Esophagus squamous epithelium (tissue), 4 donors: ENCODE data around the gene MAPKAP1.

Experiments used
- POLR2A ChIP-seq, 4 donors: fragments of 450-650 bp; IDR thresholded peaks; one replicate each; pipeline ENCODE4 v1.6.1; 2017; ENCODE audit warnings: antibody characterized with exemption in 4 of 4, mild to moderate bottlenecking in 4 of 4, moderate library complexity in 3 of 4
- TF ChIP-seq, protein P1 (sequence below), 6 experiments: fragments of 450-650 bp in 4 of 6; fragments of 200-600 bp in 2 of 6; sonication (generic) in 2 of 6; IDR thresholded peaks; one replicate each; pipeline ENCODE4 v1.5.1; 2016 to 2019; ENCODE audit warnings: antibody characterized with exemption in 6 of 6, mild to moderate bottlenecking in 4 of 6, moderate library complexity in 4 of 6

DNA sequence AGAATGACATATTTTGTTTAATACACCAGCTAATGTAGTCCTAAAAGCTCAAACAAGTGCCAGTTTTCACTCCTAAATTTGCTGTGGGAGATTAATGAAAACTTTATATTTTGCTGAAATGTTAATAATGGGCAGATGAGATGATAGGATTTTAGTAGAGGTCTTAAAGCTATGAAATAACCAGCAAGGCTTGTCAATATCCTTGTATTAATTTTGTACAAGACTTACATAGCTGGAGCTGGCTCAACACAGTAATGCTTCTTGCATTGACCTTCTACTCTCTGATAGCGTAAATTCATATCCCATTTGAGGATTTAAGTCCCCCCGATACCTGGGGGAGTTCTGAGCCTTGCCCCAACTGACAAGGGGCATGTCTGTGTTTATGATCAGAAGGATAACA is 219.2 kb downstream of the MAPKAP1 start:
- TF ChIP-seq, protein P1, sequence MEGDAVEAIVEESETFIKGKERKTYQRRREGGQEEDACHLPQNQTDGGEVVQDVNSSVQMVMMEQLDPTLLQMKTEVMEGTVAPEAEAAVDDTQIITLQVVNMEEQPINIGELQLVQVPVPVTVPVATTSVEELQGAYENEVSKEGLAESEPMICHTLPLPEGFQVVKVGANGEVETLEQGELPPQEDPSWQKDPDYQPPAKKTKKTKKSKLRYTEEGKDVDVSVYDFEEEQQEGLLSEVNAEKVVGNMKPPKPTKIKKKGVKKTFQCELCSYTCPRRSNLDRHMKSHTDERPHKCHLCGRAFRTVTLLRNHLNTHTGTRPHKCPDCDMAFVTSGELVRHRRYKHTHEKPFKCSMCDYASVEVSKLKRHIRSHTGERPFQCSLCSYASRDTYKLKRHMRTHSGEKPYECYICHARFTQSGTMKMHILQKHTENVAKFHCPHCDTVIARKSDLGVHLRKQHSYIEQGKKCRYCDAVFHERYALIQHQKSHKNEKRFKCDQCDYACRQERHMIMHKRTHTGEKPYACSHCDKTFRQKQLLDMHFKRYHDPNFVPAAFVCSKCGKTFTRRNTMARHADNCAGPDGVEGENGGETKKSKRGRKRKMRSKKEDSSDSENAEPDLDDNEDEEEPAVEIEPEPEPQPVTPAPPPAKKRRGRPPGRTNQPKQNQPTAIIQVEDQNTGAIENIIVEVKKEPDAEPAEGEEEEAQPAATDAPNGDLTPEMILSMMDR (IDR thresholded peaks at IDR 0.05), result no peak
- TF ChIP-seq POLR2A (IDR thresholded peaks at IDR 0.05), result no peak
